ENCODE measurements around the gene GLRX.

The GLRX gene

GRCh38 chr5:95826949-95827891 is 4.7 kb upstream of the GLRX start:
- Histone ChIP-seq H4K91ac (ENCODE audit: low read length) (no peak overlapping the region), H3K36me3 (ENCODE audit: control insufficient read depth in 1 of 2, insufficient read depth in 2 of 2, low read depth in 1 of 2, low read length in 2 of 2) (no peaks in the 10 kb centered on the region), H2BK120ac (ENCODE audit: low read depth, low read length) (no peak overlapping the region), H3K27me3 (ENCODE audit: control insufficient read depth in 1 of 2, insufficient read depth in 1 of 2, low read length in 2 of 2) (no peaks in the 10 kb centered on the region), H2BK5ac (ENCODE audit: low read depth, low read length, poor library complexity, severe bottlenecking) (no peak overlapping the region), H3K23ac (ENCODE audit: low read length in 2 of 2) (no peak overlapping the region), H3K79me1 (replicated peaks; ENCODE audit: low read length, poor library complexity, severe bottlenecking) (peaks cover 1% of the 10 kb centered on the region), H2AK5ac (ENCODE audit: low read length, severe bottlenecking) (peak overlapping the region; percentile 38), H3K18ac (ENCODE audit: low read depth in 1 of 2, low read length in 2 of 2) (peak overlapping the region in 1 of 2 experiments; percentile 61), H3K9ac (ENCODE audit: low read length) (no peak overlapping the region), H3K4ac (ENCODE audit: low read depth in 1 of 2, low read length in 2 of 2) (no peak overlapping the region), H2BK15ac (ENCODE audit: low read depth, poor library complexity, severe bottlenecking) (no peak overlapping the region), H3K9me3 (ENCODE audit: control insufficient read depth, low read length) (no peaks in the 10 kb centered on the region), H3K27ac (ENCODE audit: low read length, poor library complexity, severe bottlenecking) (no peak overlapping the region), H2AFZ (ENCODE audit: low read depth, low read length) (no peak overlapping the region), H3K14ac (ENCODE audit: low read length in 2 of 2) (peak overlapping the region in 1 of 2 experiments; percentile 11), H4K8ac (ENCODE audit: low read length) (no peak overlapping the region), H3K4me1 (ENCODE audit: control insufficient read depth, insufficient read depth, low read depth, low read length) (peaks cover 7% of the 10 kb centered on the region), H2BK12ac (ENCODE audit: low read length in 2 of 2) (peak overlapping the region; percentile 61 to 74), H3K4me2 (ENCODE audit: low read length, poor library complexity, severe bottlenecking) (no peak overlapping the region), H3K4me3 (ENCODE audit: insufficient read depth in 1 of 2, low read depth in 1 of 2, low read length in 2 of 2) (no peak overlapping the region)
- DNase-seq = no peak
- WGBS = 94% methylated on average over 10 of the region's 10 CpGs

GRCh38 chr5:95825495-95825894 is 3.0 kb upstream of the GLRX start:
- no peak overlapping the region for H3K9ac ChIP-seq (ENCODE audit: low read length)
- H3K18ac ChIP-seq (ENCODE audit: low read depth in 1 of 2, low read length in 2 of 2) = no peak overlapping the region
- no peak overlapping the region for H3K27ac ChIP-seq (ENCODE audit: low read length, poor library complexity, severe bottlenecking)
- peaks cover 0 to under 1% of the 10 kb centered on the region in 2 experiments for H3K36me3 ChIP-seq (ENCODE audit: control insufficient read depth in 1 of 2, insufficient read depth in 2 of 2, low read depth in 1 of 2, low read length in 2 of 2)
- H2BK12ac ChIP-seq (ENCODE audit: low read length in 2 of 2) = peak overlapping the region in 1 of 2 experiments; percentile 34
- no peaks in the 10 kb centered on the region for H3K9me3 ChIP-seq (ENCODE audit: control insufficient read depth, low read length)
- no peak overlapping the region for H3K4me2 ChIP-seq (ENCODE audit: low read length, poor library complexity, severe bottlenecking)
- no peak overlapping the region for H2BK120ac ChIP-seq (ENCODE audit: low read depth, low read length)
- no peak overlapping the region for H3K23ac ChIP-seq (ENCODE audit: low read length in 2 of 2)
- no peak overlapping the region for H3K4me3 ChIP-seq (ENCODE audit: insufficient read depth in 1 of 2, low read depth in 1 of 2, low read length in 2 of 2)
- no peak overlapping the region for H4K8ac ChIP-seq (ENCODE audit: low read length)
- H4K91ac ChIP-seq (ENCODE audit: low read length) = peak overlapping the region; percentile 53
- H2BK5ac ChIP-seq (ENCODE audit: low read depth, low read length, poor library complexity, severe bottlenecking) = no peak overlapping the region
- peaks cover 1% of the 10 kb centered on the region for H3K79me1 ChIP-seq (replicated peaks; ENCODE audit: low read length, poor library complexity, severe bottlenecking)
- DNase-seq = no peak
- H2AFZ ChIP-seq (ENCODE audit: low read depth, low read length) = no peak overlapping the region
- peaks cover 7% of the 10 kb centered on the region for H3K4me1 ChIP-seq (ENCODE audit: control insufficient read depth, insufficient read depth, low read depth, low read length)
- no peak overlapping the region for H2AK5ac ChIP-seq (ENCODE audit: low read length, severe bottlenecking)
- no peak overlapping the region for H2BK15ac ChIP-seq (ENCODE audit: low read depth, poor library complexity, severe bottlenecking)
- no peak overlapping the region for H3K14ac ChIP-seq (ENCODE audit: low read length in 2 of 2)
- no peak overlapping the region for H3K4ac ChIP-seq (ENCODE audit: low read depth in 1 of 2, low read length in 2 of 2)
- H3K27me3 ChIP-seq (ENCODE audit: control insufficient read depth in 1 of 2, insufficient read depth in 1 of 2, low read length in 2 of 2) = no peaks in the 10 kb centered on the region
- 45% methylated on average over 3 of the region's 3 CpGs for WGBS

GRCh38 chr5:95824747-95825146 is 2.2 kb upstream of the GLRX start:
- no peak for DNase-seq
- Histone ChIP-seq H3K79me1 (replicated peaks; ENCODE audit: low read length, poor library complexity, severe bottlenecking) (peaks cover 1% of the 10 kb centered on the region), H3K4ac (ENCODE audit: low read depth in 1 of 2, low read length in 2 of 2) (peak overlapping the region; percentile 66 to 88), H3K27ac (ENCODE audit: low read length, poor library complexity, severe bottlenecking) (no peak overlapping the region), H2AK5ac (ENCODE audit: low read length, severe bottlenecking) (peak overlapping the region; percentile 43), H3K4me2 (ENCODE audit: low read length, poor library complexity, severe bottlenecking) (no peak overlapping the region), H3K36me3 (ENCODE audit: control insufficient read depth in 1 of 2, insufficient read depth in 2 of 2, low read depth in 1 of 2, low read length in 2 of 2) (peaks cover 0 to 4% of the 10 kb centered on the region in 2 experiments), H3K14ac (ENCODE audit: low read length in 2 of 2) (no peak overlapping the region), H3K18ac (ENCODE audit: low read depth in 1 of 2, low read length in 2 of 2) (peak overlapping the region; percentile 50 to 94), H3K27me3 (ENCODE audit: control insufficient read depth in 1 of 2, insufficient read depth in 1 of 2, low read length in 2 of 2) (no peaks in the 10 kb centered on the region), H2BK5ac (ENCODE audit: low read depth, low read length, poor library complexity, severe bottlenecking) (no peak overlapping the region), H3K4me3 (ENCODE audit: insufficient read depth in 1 of 2, low read depth in 1 of 2, low read length in 2 of 2) (no peak overlapping the region), H3K9ac (ENCODE audit: low read length) (peak overlapping the region; percentile 93), H3K4me1 (ENCODE audit: control insufficient read depth, insufficient read depth, low read depth, low read length) (peaks cover 9% of the 10 kb centered on the region), H2BK12ac (ENCODE audit: low read length in 2 of 2) (peak overlapping the region; percentile 47 to 81), H2BK120ac (ENCODE audit: low read depth, low read length) (peak overlapping the region; percentile 77), H3K23ac (ENCODE audit: low read length in 2 of 2) (no peak overlapping the region), H4K8ac (ENCODE audit: low read length) (no peak overlapping the region), H2AFZ (ENCODE audit: low read depth, low read length) (peak overlapping the region; percentile 46), H2BK15ac (ENCODE audit: low read depth, poor library complexity, severe bottlenecking) (no peak overlapping the region), H3K9me3 (ENCODE audit: control insufficient read depth, low read length) (no peaks in the 10 kb centered on the region), H4K91ac (ENCODE audit: low read length) (peak overlapping the region; percentile 72)
- 93% methylated on average over 5 of the region's 5 CpGs for WGBS

Data from mesenchymal stem cell (in vitro differentiated cells and primary cell).